Heart left ventricle (tissue), 13 donors: ENCODE data around the gene GDNF.

Experiments used
- CTCF ChIP-seq, 12 donors: fragments of 200-600 bp; sonication (generic) in 4 of 12; IDR thresholded peaks; one replicate each; pipeline versions ENCODE4 v1.5.0 to v1.8.0; 2018 to 2022; ENCODE audit warnings: antibody characterized with exemption in 12 of 12, mild to moderate bottlenecking in 5 of 12
- POLR2A ChIP-seq, 2 donors: fragments of 450-650 bp; IDR thresholded peaks; one replicate each; pipeline ENCODE4 v1.6.1; 2017; ENCODE audit warnings: antibody characterized with exemption in 2 of 2, mild to moderate bottlenecking in 2 of 2, moderate library complexity in 2 of 2
- donor health status: ischemic (EF 13 %, LVEDD 7.1; RV severe dilation, severe dysfunction).
- donor health status: DM: no; HTN: yes; CAD: no.
- donor health status: DM: no; HTN: no; CAD: no.
- donor health status: ischemic (EF 25% LVEDD 6.9; RV normal size, moderate dysfunction).
- donor health status: ischemic (EF 25% LVEDD 5.7; RV mildly dilated, moderate dysfunction).
- donor health status: ischemic (EF 35%, LVEDD 5.7; RV mildly dilated, moderate dysfunction).
- donor health status: nonischemic (EF 11% LVEDD 7.7; RV severe dilation, severe dysfunction).
- donor health status: DM: yes; HTN: yes; CAD: no.
- donor health status: PGD.
- donor health status: ischemic (EF 29% LVEDD 5.4; RV normal size, mild dysfunction).
- donor health status: nonischemic (EF 23%, LVEDD 6.1; RV moderate dilation, normal function).

- TF ChIP-seq CTCF (IDR thresholded peaks at IDR 0.05) (no peak), POLR2A (IDR thresholded peaks at IDR 0.05) (no peak)
Observed at GRCh38 chr5:37816883-37817282, 23.0 kb downstream of the GDNF start.
